ENCODE data around the gene TMEM8B.
"Not testable (repeated sequence)": the region's sequence is repeated elsewhere in the genome, so short reads cannot be mapped to it uniquely, and the experiment has no call there.

TMEM8B gene

DNA sequence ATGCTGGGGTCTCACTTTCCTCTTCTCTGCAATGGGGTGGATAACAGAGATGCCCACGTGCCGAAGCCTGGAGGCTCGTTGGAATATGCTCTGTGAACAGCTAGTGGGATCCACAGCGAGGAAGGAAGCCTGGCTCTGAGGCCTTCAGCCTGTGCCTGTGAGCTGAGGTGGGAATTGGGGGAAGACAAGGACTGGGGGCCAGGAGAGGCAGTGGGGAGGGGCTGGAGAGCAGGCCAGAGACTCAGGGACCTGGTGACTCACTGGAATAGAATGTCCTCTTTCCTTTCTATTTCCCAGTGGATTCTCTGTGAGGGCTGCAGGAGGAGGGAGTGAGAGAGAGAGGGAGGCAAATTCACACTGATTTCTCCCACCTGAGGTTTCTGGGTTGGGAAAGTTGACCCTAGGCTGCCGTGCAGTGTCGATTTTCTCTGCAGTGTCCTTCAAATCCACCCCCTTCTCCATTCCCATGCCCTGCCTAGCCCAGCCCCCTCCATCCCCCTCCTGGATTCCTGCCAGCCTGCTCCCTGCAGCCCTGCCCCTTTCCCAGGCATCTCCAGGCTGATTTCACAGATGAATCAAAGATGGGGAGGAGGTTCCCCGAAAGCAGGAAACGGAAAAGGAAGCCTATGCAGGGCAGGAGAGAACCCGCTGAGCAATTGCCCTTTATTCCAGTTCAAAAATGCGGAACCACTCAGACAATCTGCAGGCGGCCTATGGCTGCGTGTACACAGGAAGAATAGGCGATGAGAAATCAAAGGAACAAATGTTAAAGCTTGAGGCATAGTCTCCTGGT is 78.9 kb downstream of the TMEM8B start:
- peak; percentile 74 for DNase-seq (ENCODE audit: low spot score)

DNA sequence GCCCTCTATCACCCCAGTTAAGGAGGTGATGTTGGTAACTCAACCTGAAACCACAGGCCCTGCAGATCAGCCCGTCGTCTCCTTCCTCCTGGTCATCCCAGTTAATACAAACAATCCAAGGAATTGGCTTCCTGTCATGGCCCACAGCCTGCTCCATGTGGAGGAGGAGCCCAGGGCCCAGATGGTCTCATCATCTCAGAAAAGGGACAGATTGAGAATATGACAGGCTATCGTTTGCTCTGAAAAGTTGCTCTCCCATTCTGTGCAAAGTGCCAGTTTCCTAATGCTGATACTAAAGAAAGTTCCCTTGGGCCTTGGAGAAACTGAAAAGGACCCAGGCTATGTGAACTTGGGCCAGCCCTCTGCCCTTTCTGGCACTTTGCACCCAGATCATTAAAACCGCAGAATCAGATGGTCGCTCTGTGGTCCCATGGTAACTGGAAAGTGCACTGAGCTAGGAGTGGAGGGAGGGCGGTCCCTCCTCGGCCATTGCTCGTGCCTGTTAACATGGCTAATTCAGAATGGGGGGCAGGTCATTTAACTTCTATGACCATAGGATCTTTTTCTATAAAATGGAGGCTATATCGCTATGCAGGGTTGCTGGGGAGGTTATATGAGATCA is 79.6 kb downstream of the TMEM8B start:
- peak; percentile 94 for DNase-seq (ENCODE audit: low spot score)

DNA sequence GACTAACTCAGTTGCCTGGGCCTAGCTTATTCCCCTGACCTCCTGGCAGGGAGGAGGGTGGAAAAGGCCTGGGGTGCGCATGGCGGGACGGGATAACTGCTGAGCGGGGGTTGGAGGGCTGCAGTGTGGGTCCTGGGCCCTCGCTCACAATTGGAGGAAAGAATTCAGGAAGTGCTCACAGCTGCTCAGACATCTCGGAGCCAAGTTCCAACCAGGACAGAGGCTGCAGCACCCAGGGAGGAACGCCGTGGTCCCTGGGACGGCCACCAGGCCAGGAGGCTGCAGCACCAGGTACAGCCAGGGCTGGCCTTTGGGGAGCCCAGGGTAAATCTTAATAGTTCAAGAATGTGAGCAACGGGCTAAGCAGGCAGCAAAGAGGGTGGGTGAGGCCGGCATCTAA is 80.2 kb downstream of the TMEM8B start, which contains the start of gene SPAAR:
Gene SPAAR (plus strand): TSS at position 217 of the 400 bp plus-strand sequence. CDS start 974 bp downstream, outside the sequence.
- DNase-seq (ENCODE audit: low spot score) = no peak

DNA sequence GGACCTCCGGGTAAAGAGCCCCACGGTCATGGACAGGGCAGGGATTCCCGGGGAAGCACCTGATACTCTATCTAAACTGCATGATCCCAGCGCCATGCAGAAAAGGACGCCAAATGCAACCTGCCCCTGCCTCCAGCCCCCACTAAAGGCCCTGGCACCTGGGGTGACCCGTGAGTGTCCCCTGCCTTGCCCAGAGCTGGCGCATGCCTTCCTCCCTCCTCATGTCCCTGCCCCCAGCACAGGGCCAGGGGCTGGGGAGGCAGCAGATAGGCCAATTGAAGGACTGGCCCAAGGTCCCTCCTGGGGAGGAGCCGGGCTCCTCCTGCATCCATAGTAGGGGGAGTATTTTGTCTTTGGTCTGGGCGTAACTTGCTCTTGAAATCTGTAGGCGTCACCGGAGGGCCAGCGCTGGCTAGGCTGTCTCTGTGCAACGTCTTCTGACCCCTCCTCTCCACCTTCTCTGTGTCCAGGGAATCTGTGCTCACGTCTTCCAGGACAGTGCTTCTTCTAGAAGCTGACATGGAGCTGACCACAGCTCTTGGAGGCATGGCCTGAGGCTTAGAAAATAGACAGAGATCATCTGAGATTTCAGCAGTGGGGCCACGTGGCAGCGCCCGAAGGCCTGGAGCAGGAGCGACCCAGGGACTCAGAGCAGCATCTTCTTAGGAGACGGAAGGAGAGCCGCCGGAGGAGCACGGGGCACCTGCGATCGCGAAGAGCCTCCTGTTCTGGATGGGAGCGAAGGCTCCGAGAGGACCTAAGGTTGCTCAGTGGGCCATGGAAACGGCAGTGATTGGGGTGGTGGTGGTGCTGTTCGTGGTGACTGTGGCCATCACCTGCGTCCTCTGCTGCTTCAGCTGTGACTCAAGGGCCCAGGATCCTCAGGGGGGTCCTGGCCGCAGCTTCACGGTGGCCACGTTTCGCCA is 80.9 kb downstream of the TMEM8B start:
- no peak for DNase-seq (ENCODE audit: low spot score)

DNA sequence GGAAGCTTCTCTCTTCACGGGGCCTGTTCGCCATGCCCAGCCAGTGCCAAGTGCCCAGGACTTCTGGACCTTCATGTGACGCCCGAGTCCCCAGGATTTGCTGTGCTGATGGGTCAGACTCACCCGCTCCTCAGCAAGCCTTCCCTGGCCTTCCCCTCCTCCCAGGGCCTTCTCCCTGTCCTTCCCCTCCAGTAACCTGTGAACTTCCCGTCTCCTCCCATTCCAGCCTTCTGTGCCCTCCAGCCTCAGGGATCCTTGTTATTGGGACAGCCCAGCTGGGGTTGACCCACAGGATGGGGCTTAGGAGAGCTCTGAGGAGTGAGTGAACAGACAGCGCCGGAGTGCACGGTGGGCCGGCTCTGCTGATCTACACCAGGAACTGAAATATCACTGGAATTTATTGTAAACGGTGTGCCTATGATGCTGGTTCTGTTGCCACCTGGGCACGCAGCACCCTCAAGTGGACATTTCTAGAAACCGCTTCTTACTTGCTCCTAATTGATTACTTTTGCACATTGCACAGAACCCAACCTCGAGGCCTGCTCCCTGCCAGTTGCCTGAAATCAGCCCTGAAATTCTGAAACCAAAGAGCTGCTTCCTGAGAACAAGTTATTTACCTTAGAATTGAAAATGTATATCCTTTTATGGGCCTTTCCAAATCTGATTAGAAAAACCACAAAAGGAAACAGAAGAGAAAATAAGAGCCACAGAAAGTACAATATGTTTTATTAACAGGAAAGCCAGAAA is 81.8 kb downstream of the TMEM8B start:
- peak; percentile 59 for DNase-seq (ENCODE audit: low spot score)

DNA sequence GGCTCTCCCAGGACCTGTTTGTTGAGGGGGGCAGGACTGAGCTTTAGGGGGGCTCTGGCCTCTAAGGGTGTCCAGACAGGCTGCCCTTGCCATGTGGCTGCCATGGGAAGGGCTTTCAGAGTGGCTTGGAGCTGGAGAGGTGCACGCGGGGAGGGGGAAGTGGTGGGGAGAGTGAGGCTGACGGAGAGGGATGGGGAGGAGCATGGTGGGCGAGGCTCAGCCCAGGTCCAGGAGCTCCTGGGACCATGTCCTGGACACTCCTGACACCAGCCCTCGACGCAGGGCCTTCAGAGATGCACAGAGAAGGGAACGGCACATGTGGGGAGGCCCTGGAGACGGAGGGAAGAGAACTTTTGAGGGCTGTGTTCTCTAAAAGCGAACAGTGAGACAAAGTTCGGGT is 82.7 kb downstream of the TMEM8B start:
- no peak for DNase-seq (ENCODE audit: low spot score)

DNA sequence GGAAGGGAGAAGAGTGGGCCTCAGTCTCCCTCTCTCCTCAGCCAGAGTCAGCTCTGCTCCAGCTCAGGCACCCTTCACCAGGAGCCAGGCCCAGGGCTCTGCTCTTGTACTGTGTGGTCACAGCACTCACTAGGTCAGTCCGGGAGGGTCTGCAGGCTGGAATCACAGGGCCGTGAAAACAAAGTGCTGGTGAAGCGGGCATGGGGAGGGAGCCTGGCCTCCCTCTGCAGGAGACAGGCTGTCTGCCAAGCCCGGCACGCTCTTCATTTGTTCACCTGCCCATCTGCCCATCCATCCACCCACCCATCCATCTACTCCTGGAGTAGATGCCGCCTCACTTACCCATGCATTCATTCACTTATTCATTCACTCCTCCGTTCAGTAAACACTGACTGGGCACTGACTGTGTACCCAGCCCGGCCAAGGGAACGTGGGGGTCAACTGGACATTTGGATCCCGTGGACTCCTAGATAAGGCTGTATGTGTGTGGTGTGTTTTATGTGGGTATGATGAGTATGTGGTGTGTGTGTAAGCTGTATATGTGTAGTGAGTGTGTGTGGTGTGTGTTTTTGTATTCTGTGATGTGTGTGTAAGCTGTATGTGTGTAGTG is 83.9 kb downstream of the TMEM8B start:
- no peak for DNase-seq (ENCODE audit: low spot score)

DNA sequence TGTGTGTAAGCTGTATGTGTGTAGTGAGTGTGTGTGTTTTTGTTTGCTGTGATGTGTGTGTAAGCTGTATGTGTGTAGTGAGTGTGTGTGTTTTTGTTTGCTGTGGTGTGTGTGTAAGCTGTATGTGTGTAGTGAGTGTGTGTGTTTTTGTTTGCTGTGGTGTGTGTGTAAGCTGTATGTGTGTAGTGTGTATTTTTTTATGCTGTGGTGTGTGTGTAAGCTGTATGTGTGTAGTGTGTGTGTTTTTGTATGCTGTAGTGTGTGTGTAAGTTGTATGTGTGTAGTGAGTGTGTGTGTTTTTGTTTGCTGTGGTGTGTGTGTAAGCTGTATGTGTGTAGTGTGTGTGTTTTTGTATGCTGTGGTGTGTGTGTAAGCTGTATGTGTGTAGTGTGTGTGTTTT is 84.4 kb downstream of the TMEM8B start:
- not testable (repeated sequence) for DNase-seq (ENCODE audit: low spot score)

DNA sequence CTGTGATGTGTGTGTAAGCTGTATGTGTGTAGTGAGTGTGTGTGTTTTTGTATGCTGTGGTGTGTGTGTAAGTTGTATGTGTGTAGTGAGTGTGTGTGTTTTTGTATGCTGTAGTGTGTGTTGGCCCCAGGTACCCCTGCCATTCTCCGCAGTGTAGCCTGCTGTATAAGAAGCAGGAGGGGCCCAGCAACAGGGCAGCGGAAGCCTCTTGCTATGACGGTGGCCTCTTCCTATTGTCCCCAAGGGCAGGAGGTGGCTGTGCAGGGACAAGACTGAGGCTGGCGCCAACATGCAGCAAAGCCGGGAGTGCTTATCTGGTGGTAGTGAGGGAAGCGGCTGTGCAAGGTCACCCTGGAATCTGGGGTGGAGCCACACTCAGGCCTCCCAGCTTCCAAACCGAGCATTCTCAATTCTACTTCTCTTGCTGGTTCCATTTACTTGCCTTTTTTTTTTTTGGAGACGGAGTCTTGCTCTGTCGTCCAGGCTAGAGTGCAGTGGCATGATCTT is 85.3 kb downstream of the TMEM8B start:
- DNase-seq (ENCODE audit: low spot score) = peak; percentile 33
